Measurements from ENCODE around the gene CPB2.

The CPB2 gene

GRCh38 chr13:46006688-46007452 lies 98.0 kb downstream of the CPB2 start:
- DNase-seq (ENCODE audit: low read depth in 2 of 3, low spot score in 1 of 3), result no peak

GRCh38 chr13:46004491-46004890 lies 100.3 kb downstream of the CPB2 start:
- DNase-seq (ENCODE audit: low read depth in 2 of 3, low spot score in 1 of 3), result no peak
